Loucy (cell line): ENCODE measurements around the gene NAA20.

ENCODE experiments used
- CTCF ChIP-seq: fragments of 200-600 bp; sonication (generic); conservative IDR thresholded peaks from 2 replicates; pipeline ENCODE4 v1.5.1; 2014; ENCODE audit warnings: mild to moderate bottlenecking, antibody characterized with exemption, low read length
- EZH2phosphoT487 ChIP-seq: fragments of 200-600 bp; IDR thresholded peaks from 2 replicates; pipeline ENCODE4 v1.6.1; 2018; ENCODE audit warnings: antibody characterized with exemption, mild to moderate bottlenecking, moderate library complexity, borderline replicate concordance

GRCh38 chr20:20063941-20064702, 47.0 kb downstream of the NAA20 start:
- TF ChIP-seq CTCF (no peak), EZH2phosphoT487 (no peak)
